HL-60 (cell line): Measurements from ENCODE around the gene DIAPH2.

Experiments used
- CTCF ChIP-seq: IDR thresholded peaks from one replicate; pipeline ENCODE4 v1.5.1; 2011; ENCODE audit warnings: low read length, control low read depth, inconsistent platforms; ENCODE audit not compliant: insufficient read depth
- GABPA ChIP-seq: IDR thresholded peaks from 2 replicates; pipeline ENCODE4 v1.6.1; 2012; ENCODE audit warnings: low read depth
- POLR2AphosphoS5 ChIP-seq: IDR thresholded peaks from 2 replicates; pipeline ENCODE4 v1.6.1; 2012; ENCODE audit warnings: low read depth
- REST ChIP-seq: IDR thresholded peaks from 2 replicates; pipeline ENCODE4 v1.6.1; 2012; ENCODE audit warnings: low read depth; ENCODE audit not compliant: insufficient replicate concordance
- SPI1 ChIP-seq: IDR thresholded peaks from 2 replicates; pipeline ENCODE4 v1.6.1; 2012; ENCODE audit warnings: low read depth, mild to moderate bottlenecking, borderline replicate concordance

- TF ChIP-seq CTCF (no peak), REST (no peak), POLR2AphosphoS5 (no peak), GABPA (no peak), SPI1 (no peak)
Observed at GRCh38 chrX:96835660-96836289, 151.1 kb downstream of the DIAPH2 start.
